ENCODE results near the gene NHLH2.
A peak's percentile ranks its signal among the peaks of the same experiment; 100 is the strongest.

NHLH2 gene

GRCh38 chr1:115840605-115841460, at the start of gene NHLH2:
Gene NHLH2 (minus strand): TSS chr1:115841126. CDS start chr1:115838372, 2,754 bp downstream.
- Histone ChIP-seq H3K9me3 (ENCODE audit: severe bottlenecking) (no peaks in the 10 kb centered on the region), H3K27me3 (ENCODE audit: insufficient read depth, low read depth, severe bottlenecking) (no peaks in the 10 kb centered on the region), H3K27ac (peak within 1 kb of the TSS; percentile 91), H3K36me3 (no peaks in the 10 kb centered on the region), H3K4me3 (ENCODE audit: low read depth, low read length) (peak within 1 kb of the TSS; percentile 52)
- no peak for TF ChIP-seq CTCF (IDR thresholded peaks at IDR 0.05; ENCODE audit: low read depth, low read length)
- DNase-seq, result no peak

- H3K4me3 ChIP-seq (ENCODE audit: low read depth, low read length), result no peak overlapping the region
- no peak for DNase-seq
- no peak for TF ChIP-seq CTCF (IDR thresholded peaks at IDR 0.05; ENCODE audit: low read depth, low read length)
- H3K27me3 ChIP-seq (ENCODE audit: insufficient read depth, low read depth, severe bottlenecking), result peaks cover 3% of the 10 kb centered on the region
- no peaks in the 10 kb centered on the region for H3K9me3 ChIP-seq (ENCODE audit: severe bottlenecking)
- no peaks in the 10 kb centered on the region for H3K36me3 ChIP-seq
- H3K27ac ChIP-seq, result no peak overlapping the region
Observed at GRCh38 chr1:115890580-115890979, 49.7 kb upstream of the NHLH2 start.

GRCh38 chr1:115888976-115889375, 48.0 kb upstream of the NHLH2 start:
- TF ChIP-seq CTCF (IDR thresholded peaks at IDR 0.05; ENCODE audit: low read depth, low read length), result no peak
- H3K36me3 ChIP-seq, result no peaks in the 10 kb centered on the region

GRCh38 chr1:115882913-115883902, 42.3 kb upstream of the NHLH2 start:
- no peak for DNase-seq

More at GRCh38 chr1:115888976-115889375, 48.0 kb upstream of the NHLH2 start:
- H3K9me3 ChIP-seq (ENCODE audit: severe bottlenecking), result no peaks in the 10 kb centered on the region
- H3K27ac ChIP-seq, result no peak overlapping the region
- no peak for DNase-seq
- no peak overlapping the region for H3K4me3 ChIP-seq (ENCODE audit: low read depth, low read length)
- H3K27me3 ChIP-seq (ENCODE audit: insufficient read depth, low read depth, severe bottlenecking), result peaks cover 3% of the 10 kb centered on the region

More at GRCh38 chr1:115882913-115883902, 42.3 kb upstream of the NHLH2 start:
- no peak overlapping the region for H3K27ac ChIP-seq
- TF ChIP-seq CTCF (IDR thresholded peaks at IDR 0.05; ENCODE audit: low read depth, low read length), result no peak
- peaks cover 11% of the 10 kb centered on the region for H3K27me3 ChIP-seq (ENCODE audit: insufficient read depth, low read depth, severe bottlenecking)
- H3K9me3 ChIP-seq (ENCODE audit: severe bottlenecking), result no peaks in the 10 kb centered on the region
- no peak overlapping the region for H3K4me3 ChIP-seq (ENCODE audit: low read depth, low read length)
- no peaks in the 10 kb centered on the region for H3K36me3 ChIP-seq

Measured in WERI-Rb-1 (cell line).